Thymus (tissue), 14 donors: ENCODE data around the gene SNRNP40. TPM values are rescaled to one million over a fixed set of nuclear protein-coding genes. Genes with fewer than 3 reads are reported as not detected.

Experiments
- DNase-seq, 9 donors: peaks; one replicate each; pipeline ENCODE4 v3.0.0-alpha.2; 2013; ENCODE audit warnings: low spot score in 9 of 9, low read depth in 6 of 9, missing footprints in 1 of 9
- H3K27ac ChIP-seq, 2 donors: one replicate each; pipeline ENCODE4 v1.5.1; 2013; ENCODE audit warnings: control low read depth in 1 of 2, low read depth in 1 of 2, low read length in 1 of 2, mild to moderate bottlenecking in 1 of 2, moderate library complexity in 1 of 2
- H3K27me3 ChIP-seq, 2 donors: one replicate each; pipeline ENCODE4 v1.5.1; 2013; ENCODE audit warnings: low read length in 1 of 2; ENCODE audit not compliant: control insufficient read depth in 2 of 2, insufficient read depth in 1 of 2
- H3K36me3 ChIP-seq, 2 donors: one replicate each; pipeline ENCODE4 v1.5.1; 2013; ENCODE audit warnings: low read length in 1 of 2, mild to moderate bottlenecking in 1 of 2, moderate library complexity in 1 of 2; ENCODE audit not compliant: control insufficient read depth in 2 of 2, insufficient read depth in 2 of 2
- H3K4me1 ChIP-seq, 2 donors: one replicate each; pipeline ENCODE4 v1.5.1; 2013; ENCODE audit warnings: low read length in 2 of 2; ENCODE audit not compliant: control insufficient read depth in 2 of 2, insufficient read depth in 2 of 2
- H3K4me3 ChIP-seq, 2 donors: one replicate each; pipeline ENCODE4 v1.5.1; 2013; ENCODE audit warnings: low read length in 2 of 2, control low read depth in 1 of 2, mild to moderate bottlenecking in 1 of 2
- H3K9me3 ChIP-seq, 2 donors: one replicate each; pipeline ENCODE4 v1.5.1; 2013; ENCODE audit warnings: low read length in 1 of 2, mild to moderate bottlenecking in 1 of 2; ENCODE audit not compliant: control insufficient read depth in 2 of 2, insufficient read depth in 1 of 2
- WGBS: extraction: QIAGEN DNeasy Blood & Tissue Kit; methylation state at CpG from one replicate; pipeline ENCODE4 v1.1.7; 2013; 5-methylcytosine and 5-hydroxymethylcytosine counted together
- long read RNA-seq, 10 donors: transcript quantifications; one replicate each; lab custom pipeline, GENCODE V29; 2026
- polyA plus RNA-seq: library from polyadenylated mRNA; stranded (reverse); fragments of 200-250 nt; gene quantifications from one replicate; pipeline ENCODE4 v1.2.3, GENCODE V29; 2013
- total RNA-seq: library from RNA; stranded (reverse); fragments of 120-200 nt; gene quantifications from one replicate; pipeline ENCODE4 v1.2.4, GENCODE V29; 2013
- donor health status: healthy.

SNRNP40 gene
- total RNA-seq (122 TPM), polyA plus RNA-seq (36.8 TPM)
- long read RNA-seq, donor 1, transcript SNRNP40-201 (10 exons, 1,597 nt), result major isoform, 10 of 10 reads
- long read RNA-seq, donor 1, partial matches to known transcripts, result 0 of 10 reads
- long read RNA-seq, donor 1, other reads (novel, unspliced or antisense), result 0 of 10 reads
- long read RNA-seq, donor 2, transcript SNRNP40-201 (10 exons, 1,597 nt), result major isoform, 61 of 79 reads
- long read RNA-seq, donor 2, partial matches to known transcripts, result 12 of 79 reads
- long read RNA-seq, donor 2, other reads (novel, unspliced or antisense), result 0 of 79 reads
- long read RNA-seq, donor 3, transcript SNRNP40-201 (10 exons, 1,597 nt), result major isoform, 48 of 60 reads
- long read RNA-seq, donor 3, transcript SNRNP40-205 (2 exons, 743 nt), result minor isoform, 6 of 60 reads
- long read RNA-seq, donor 3, partial matches to known transcripts, result 5 of 60 reads
- long read RNA-seq, donor 3, other reads (novel, unspliced or antisense), result 0 of 60 reads
- long read RNA-seq, donor 4, transcript SNRNP40-201 (10 exons, 1,597 nt), result major isoform, 15 of 19 reads
- long read RNA-seq, donor 4, partial matches to known transcripts, result 0 of 19 reads
- long read RNA-seq, donor 4, other reads (novel, unspliced or antisense), result 0 of 19 reads
- long read RNA-seq, donor 5, transcript SNRNP40-201 (10 exons, 1,597 nt), result major isoform, 43 of 47 reads
- long read RNA-seq, donor 5, partial matches to known transcripts, result 0 of 47 reads
- long read RNA-seq, donor 5, other reads (novel, unspliced or antisense), result 0 of 47 reads
- long read RNA-seq, donor 6, transcript SNRNP40-205 (2 exons, 743 nt), result minor isoform, 6 of 34 reads
- long read RNA-seq, donor 6, transcript SNRNP40-201 (10 exons, 1,597 nt), result major isoform, 21 of 34 reads
- long read RNA-seq, donor 6, partial matches to known transcripts, result 5 of 34 reads
- long read RNA-seq, donor 6, other reads (novel, unspliced or antisense), result 0 of 34 reads
- long read RNA-seq, donor 7, transcript SNRNP40-201 (10 exons, 1,597 nt), result major isoform, 48 of 48 reads
- long read RNA-seq, donor 7, partial matches to known transcripts, result 0 of 48 reads
- long read RNA-seq, donor 7, other reads (novel, unspliced or antisense), result 0 of 48 reads
- long read RNA-seq, donor 8, transcript SNRNP40-201 (10 exons, 1,597 nt), result major isoform, 14 of 15 reads
- long read RNA-seq, donor 8, partial matches to known transcripts, result 0 of 15 reads
- long read RNA-seq, donor 8, other reads (novel, unspliced or antisense), result 0 of 15 reads
- long read RNA-seq, donor 9, transcript SNRNP40-201 (10 exons, 1,597 nt), result major isoform, 24 of 26 reads
- long read RNA-seq, donor 9, partial matches to known transcripts, result 0 of 26 reads
- long read RNA-seq, donor 9, other reads (novel, unspliced or antisense), result 0 of 26 reads
- long read RNA-seq, donor 10, transcript SNRNP40-201 (10 exons, 1,597 nt), result major isoform, 22 of 23 reads
- long read RNA-seq, donor 10, partial matches to known transcripts, result 0 of 23 reads
- long read RNA-seq, donor 10, other reads (novel, unspliced or antisense), result 0 of 23 reads

- peaks cover 9 to 22% of the 10 kb centered on the region in 2 donors for H3K4me1 ChIP-seq
These were observed at the start of gene SNRNP40, which contains the start of gene ZCCHC17 for GRCh38 chr1:31296486-31297276. Gene SNRNP40, minus strand, starts transcription at chr1:31296788. Its CDS starts 37 bp downstream, at chr1:31296751. Gene ZCCHC17, plus strand, starts transcription at chr1:31297032. Its CDS starts 13,067 bp downstream, at chr1:31310099.

GRCh38 chr1:31345635-31346034 lies 49.0 kb upstream of the SNRNP40 start:
- DNase-seq, result no peak
- H3K27ac ChIP-seq, result no peak overlapping the region
- no peaks in the 10 kb centered on the region for H3K9me3 ChIP-seq
- no peaks in the 10 kb centered on the region for H3K27me3 ChIP-seq
- peaks cover 9 to 10% of the 10 kb centered on the region in 2 donors for H3K36me3 ChIP-seq
- no peaks in the 10 kb centered on the region for H3K4me1 ChIP-seq
- H3K4me3 ChIP-seq, result no peak overlapping the region
- over 99% methylated on average over 2 of the region's 2 CpGs for WGBS

More at GRCh38 chr1:31296486-31297276, at the start of gene SNRNP40, which contains the start of gene ZCCHC17:
- Histone ChIP-seq H3K9me3 (no peaks in the 10 kb centered on the region), H3K27ac (peak within 1 kb of the TSS; percentile 93 to 97), H3K27me3 (no peaks in the 10 kb centered on the region), H3K36me3 (peaks cover 12 to 26% of the 10 kb centered on the region in 2 donors), H3K4me3 (peak within 1 kb of the TSS; percentile 72 to 94)
- DNase-seq, result peak; percentile 96 to 100 (median 98)
- WGBS, result under 1% methylated on average over 53 of the region's 53 CpGs

GRCh38 chr1:31344503-31344902 lies 47.9 kb upstream of the SNRNP40 start:
- Histone ChIP-seq H3K9me3 (no peaks in the 10 kb centered on the region), H3K4me1 (no peaks in the 10 kb centered on the region), H3K4me3 (no peak overlapping the region), H3K27me3 (no peaks in the 10 kb centered on the region), H3K36me3 (peaks cover 10 to 12% of the 10 kb centered on the region in 2 donors), H3K27ac (no peak overlapping the region)
- no peak for DNase-seq
- WGBS, result 98% methylated on average over 1 of the region's 1 CpG

GRCh38 chr1:31336687-31337467 lies 40.3 kb upstream of the SNRNP40 start:
- Histone ChIP-seq H3K27ac (no peak overlapping the region), H3K4me1 (no peaks in the 10 kb centered on the region), H3K27me3 (no peaks in the 10 kb centered on the region), H3K4me3 (no peak overlapping the region), H3K9me3 (no peaks in the 10 kb centered on the region), H3K36me3 (peaks cover 0 to 5% of the 10 kb centered on the region in 2 donors)
- no peak for DNase-seq
- WGBS, result 90% methylated on average over 10 of the region's 10 CpGs

GRCh38 chr1:31335007-31335406 lies 38.4 kb upstream of the SNRNP40 start:
- Histone ChIP-seq H3K36me3 (peaks cover 0 to 5% of the 10 kb centered on the region in 2 donors), H3K9me3 (no peaks in the 10 kb centered on the region), H3K27me3 (no peaks in the 10 kb centered on the region), H3K27ac (no peak overlapping the region), H3K4me1 (no peaks in the 10 kb centered on the region), H3K4me3 (no peak overlapping the region)
- DNase-seq, result peak in 7 of 9 donors; percentile 1 to 57 (median 15)

- 98% methylated on average over 3 of the region's 3 CpGs for WGBS
- DNase-seq, result no peak
- Histone ChIP-seq H3K4me3 (no peak overlapping the region), H3K9me3 (no peaks in the 10 kb centered on the region), H3K4me1 (no peaks in the 10 kb centered on the region), H3K27me3 (no peaks in the 10 kb centered on the region), H3K36me3 (peaks cover 6 to 7% of the 10 kb centered on the region in 2 donors), H3K27ac (no peak overlapping the region)
These were observed 30.8 kb upstream of the SNRNP40 start for GRCh38 chr1:31327381-31327780.

- 97% methylated on average over 1 of the region's 1 CpG for whole genome bisulfite sequencing
- Histone ChIP-seq H3K36me3 (peaks cover 7 to 9% of the 10 kb centered on the region in 2 donors), H3K27me3 (no peaks in the 10 kb centered on the region), H3K4me3 (no peak overlapping the region), H3K9me3 (no peaks in the 10 kb centered on the region), H3K4me1 (no peaks in the 10 kb centered on the region), H3K27ac (no peak overlapping the region)
- DNase-seq, result no peak
These were observed 29.9 kb upstream of the SNRNP40 start for GRCh38 chr1:31326461-31326860.
